Measurements from ENCODE around the gene KRTAP6-1. TPM values are rescaled to one million over a fixed set of nuclear protein-coding genes. Genes with fewer than 3 reads are reported as not detected.

Gene KRTAP6-1
- total RNA-seq: not detected in 2 replicates
- polyA plus RNA-seq: not detected in 2 replicates

- Histone ChIP-seq H3K4me3 (no peak within 1 kb of the TSS), H3K9me3 (ENCODE audit: low read depth) (no peaks in the 10 kb centered on the region), H3K27me3 (no peaks in the 10 kb centered on the region), H4K20me1 (ENCODE audit: insufficient read depth, poor library complexity, severe bottlenecking) (no peaks in the 10 kb centered on the region), H3K79me2 (no peaks in the 10 kb centered on the region), H3K27ac (no peak within 1 kb of the TSS), H3K36me3 (replicated peaks; ENCODE audit: insufficient read depth, low read depth) (no peaks in the 10 kb centered on the region), H3K4me1 (ENCODE audit: insufficient read depth) (no peaks in the 10 kb centered on the region), H3K4me2 (no peak within 1 kb of the TSS), H2AFZ (no peak within 1 kb of the TSS), H3K9me2 (replicated peaks; ENCODE audit: insufficient read depth) (no peaks in the 10 kb centered on the region)
- no peak for DNase-seq (ENCODE audit: low spot score)
- TF ChIP-seq EZH2phosphoT487 (IDR thresholded peaks at IDR 0.05; ENCODE audit: low read depth, severe bottlenecking, unreplicated experiment): no peak
- TF ChIP-seq CTCF (IDR thresholded peaks at IDR 0.05; ENCODE audit: poor library complexity): no peak
- TF ChIP-seq EZH2 (IDR thresholded peaks at IDR 0.05; ENCODE audit: borderline replicate concordance): no peak
- 68% methylated on average over 2 of the region's 2 CpGs for WGBS (ENCODE audit: low lambda C conversion rate, missing lambda C conversion rate)
Observed at GRCh38 chr21:30613836-30614235, at the start of gene KRTAP6-1. KRTAP6-1 (minus strand) TSS chr21:30613930; CDS start chr21:30613904, 26 bp downstream.

GRCh38 chr21:30652891-30653290 lies 39.2 kb upstream of the KRTAP6-1 start:
- Histone ChIP-seq H3K4me3 (no peak overlapping the region), H3K4me2 (no peak overlapping the region), H3K4me1 (ENCODE audit: insufficient read depth) (no peaks in the 10 kb centered on the region), H2AFZ (no peak overlapping the region), H3K36me3 (replicated peaks; ENCODE audit: insufficient read depth, low read depth) (no peaks in the 10 kb centered on the region), H3K79me2 (no peaks in the 10 kb centered on the region), H3K27ac (no peak overlapping the region), H3K9me2 (replicated peaks; ENCODE audit: insufficient read depth) (no peaks in the 10 kb centered on the region), H3K27me3 (no peaks in the 10 kb centered on the region), H3K9me3 (ENCODE audit: low read depth) (no peaks in the 10 kb centered on the region), H4K20me1 (ENCODE audit: insufficient read depth, poor library complexity, severe bottlenecking) (no peaks in the 10 kb centered on the region)
- no peak for TF ChIP-seq CTCF (IDR thresholded peaks at IDR 0.05; ENCODE audit: poor library complexity)
- TF ChIP-seq EZH2 (IDR thresholded peaks at IDR 0.05; ENCODE audit: borderline replicate concordance): no peak
- no peak for TF ChIP-seq EZH2phosphoT487 (IDR thresholded peaks at IDR 0.05; ENCODE audit: low read depth, severe bottlenecking, unreplicated experiment)
- DNase-seq (ENCODE audit: low spot score): no peak

- Histone ChIP-seq H3K4me2 (no peak overlapping the region), H2AFZ (no peak overlapping the region), H3K27me3 (no peaks in the 10 kb centered on the region), H3K27ac (no peak overlapping the region), H3K9me2 (replicated peaks; ENCODE audit: insufficient read depth) (no peaks in the 10 kb centered on the region), H3K36me3 (replicated peaks; ENCODE audit: insufficient read depth, low read depth) (no peaks in the 10 kb centered on the region), H3K79me2 (no peaks in the 10 kb centered on the region), H3K4me3 (no peak overlapping the region), H3K4me1 (ENCODE audit: insufficient read depth) (no peaks in the 10 kb centered on the region), H4K20me1 (ENCODE audit: insufficient read depth, poor library complexity, severe bottlenecking) (no peaks in the 10 kb centered on the region), H3K9me3 (ENCODE audit: low read depth) (no peaks in the 10 kb centered on the region)
- no peak for TF ChIP-seq EZH2 (IDR thresholded peaks at IDR 0.05; ENCODE audit: borderline replicate concordance)
- TF ChIP-seq EZH2phosphoT487 (IDR thresholded peaks at IDR 0.05; ENCODE audit: low read depth, severe bottlenecking, unreplicated experiment): no peak
- TF ChIP-seq CTCF (IDR thresholded peaks at IDR 0.05; ENCODE audit: poor library complexity): no peak
- no peak for DNase-seq (ENCODE audit: low spot score)
- WGBS (ENCODE audit: low lambda C conversion rate, missing lambda C conversion rate): 91% methylated on average over 1 of the region's 1 CpG
Observed at GRCh38 chr21:30646904-30647414, 33.2 kb upstream of the KRTAP6-1 start.

GRCh38 chr21:30642564-30642963 lies 28.8 kb upstream of the KRTAP6-1 start, which contains the start of gene KRTAP20-3:
KRTAP20-3 (plus strand) TSS chr21:30642864.
- no peaks in the 10 kb centered on the region for H3K27me3 ChIP-seq
- H3K27ac ChIP-seq: no peak within 1 kb of the TSS
- no peak within 1 kb of the TSS for H2AFZ ChIP-seq
- TF ChIP-seq EZH2phosphoT487 (IDR thresholded peaks at IDR 0.05; ENCODE audit: low read depth, severe bottlenecking, unreplicated experiment) (no peak), CTCF (IDR thresholded peaks at IDR 0.05; ENCODE audit: poor library complexity) (no peak), EZH2 (IDR thresholded peaks at IDR 0.05; ENCODE audit: borderline replicate concordance) (no peak)
- 96% methylated on average over 2 of the region's 2 CpGs for WGBS (ENCODE audit: low lambda C conversion rate, missing lambda C conversion rate)
- no peak for DNase-seq (ENCODE audit: low spot score)
- no peaks in the 10 kb centered on the region for H3K4me1 ChIP-seq (ENCODE audit: insufficient read depth)
- H3K9me2 ChIP-seq (replicated peaks; ENCODE audit: insufficient read depth): no peaks in the 10 kb centered on the region
- H4K20me1 ChIP-seq (ENCODE audit: insufficient read depth, poor library complexity, severe bottlenecking): no peaks in the 10 kb centered on the region
- no peak within 1 kb of the TSS for H3K4me2 ChIP-seq
- no peaks in the 10 kb centered on the region for H3K9me3 ChIP-seq (ENCODE audit: low read depth)
- H3K79me2 ChIP-seq: no peaks in the 10 kb centered on the region
- no peak within 1 kb of the TSS for H3K4me3 ChIP-seq
- H3K36me3 ChIP-seq (replicated peaks; ENCODE audit: insufficient read depth, low read depth): no peaks in the 10 kb centered on the region

All from hepatocyte (in vitro differentiated cells).